ENCODE data around the gene DOCK9. TPM values are rescaled to one million over a fixed set of nuclear protein-coding genes. Genes with fewer than 3 reads are reported as not detected.

Gene DOCK9
- polyA plus RNA-seq, 1 of the 3 experiments (the other 2 are of a cell fraction) = 16.6 TPM

GRCh38 chr13:99003851-99004471, 26.1 kb upstream of the DOCK9 start:
- Histone ChIP-seq H3K9ac (no peak overlapping the region), H3F3A (replicated peaks; ENCODE audit: insufficient read depth) (no peaks in the 10 kb centered on the region), H2AFZ (ENCODE audit: low read depth) (no peak overlapping the region), H3K79me2 (ENCODE audit: insufficient read depth) (no peaks in the 10 kb centered on the region), H3K36me3 (replicated peaks in 1 of 2; ENCODE audit: control insufficient read depth in 1 of 2, insufficient read depth in 2 of 2, low read length in 1 of 2) (no peaks in the 10 kb centered on the region), H3K4me3 (ENCODE audit: low read depth in 2 of 2, low read length in 1 of 2) (no peak overlapping the region), H3K9me3 (no peaks in the 10 kb centered on the region; the same call in 1 of the 2 replicates), H4K20me1 (ENCODE audit: insufficient read depth) (no peaks in the 10 kb centered on the region), H3K4me1 (ENCODE audit: control insufficient read depth in 1 of 2, insufficient read depth in 2 of 2, low read depth in 1 of 2, low read length in 1 of 2) (peaks cover 8 to 13% of the 10 kb centered on the region in 2 experiments; a peak in 2 of 4 replicates), H3K9me2 (no peaks in the 10 kb centered on the region), H3K27ac (ENCODE audit: low read depth in 2 of 2, low read length in 1 of 2) (no peak overlapping the region), H3K27me3 (ENCODE audit: insufficient read depth) (no peaks in the 10 kb centered on the region), H3K4me2 (no peak overlapping the region)
- ChIA-PET CTCF (no interaction called here), POLR2A (no interaction called here)
- WGBS (ENCODE audit: low lambda C conversion rate) = 77% methylated on average over 3 of the region's 3 CpGs
- TF ChIP-seq EP300 (IDR thresholded peaks at IDR 0.05; ENCODE audit: borderline replicate concordance in 1 of 2, low read depth in 1 of 2, low read length in 1 of 2) = no peak
- peak; percentile 23; the same call in 1 of the 2 replicates for TF ChIP-seq NFIC (IDR thresholded peaks at IDR 0.05; ENCODE audit: borderline replicate concordance)
- no peak for DNase-seq

- H3K9me3 ChIP-seq = no peaks in the 10 kb centered on the region; the same call in 1 of the 2 replicates
- no peaks in the 10 kb centered on the region for H3F3A ChIP-seq (replicated peaks; ENCODE audit: insufficient read depth)
- H3K79me2 ChIP-seq (ENCODE audit: insufficient read depth) = no peaks in the 10 kb centered on the region
- H3K4me3 ChIP-seq (ENCODE audit: low read depth in 2 of 2, low read length in 1 of 2) = no peak overlapping the region
- ChIA-PET POLR2A (no interaction called here), CTCF (no interaction called here)
- no peaks in the 10 kb centered on the region for H4K20me1 ChIP-seq (ENCODE audit: insufficient read depth)
- no peak overlapping the region for H3K9ac ChIP-seq
- H3K4me1 ChIP-seq (ENCODE audit: control insufficient read depth in 1 of 2, insufficient read depth in 2 of 2, low read depth in 1 of 2, low read length in 1 of 2) = peaks cover 16 to 21% of the 10 kb centered on the region in 2 experiments; a peak in 3 of 4 replicates
- no peaks in the 10 kb centered on the region for H3K36me3 ChIP-seq (replicated peaks in 1 of 2; ENCODE audit: control insufficient read depth in 1 of 2, insufficient read depth in 2 of 2, low read length in 1 of 2)
- no peak for DNase-seq
- no peaks in the 10 kb centered on the region for H3K27me3 ChIP-seq (ENCODE audit: insufficient read depth)
- H3K9me2 ChIP-seq = no peaks in the 10 kb centered on the region
- H3K4me2 ChIP-seq = no peak overlapping the region
- no peak overlapping the region for H3K27ac ChIP-seq (ENCODE audit: low read depth in 2 of 2, low read length in 1 of 2)
- 90% methylated on average over 4 of the region's 4 CpGs for WGBS (ENCODE audit: low lambda C conversion rate)
- no peak for TF ChIP-seq ZBTB33 (IDR thresholded peaks at IDR 0.05; ENCODE audit: borderline replicate concordance, low read depth)
- TF ChIP-seq GABPA (IDR thresholded peaks at IDR 0.05; ENCODE audit: low read depth) = no peak
- TF ChIP-seq TEAD4 (IDR thresholded peaks at IDR 0.05; ENCODE audit: borderline replicate concordance, insufficient read depth) = no peak
- TF ChIP-seq RFX5 (IDR thresholded peaks at IDR 0.05; ENCODE audit: low read length) = no peak
- TF ChIP-seq FOXJ3 (CRISPR knock-in tag; IDR thresholded peaks at IDR 0.05) = no peak
- no peak for TF ChIP-seq GATA2 (CRISPR knock-in tag; IDR thresholded peaks at IDR 0.05)
- TF ChIP-seq TAF1 (IDR thresholded peaks at IDR 0.05; ENCODE audit: borderline replicate concordance, low read depth, low read length) = no peak
- no peak for TF ChIP-seq RCOR1 (IDR thresholded peaks at IDR 0.05; ENCODE audit: low read length)
- TF ChIP-seq RXRA (IDR thresholded peaks at IDR 0.05; ENCODE audit: borderline replicate concordance, low read depth) = no peak
- H2AFZ ChIP-seq (ENCODE audit: low read depth) = no peak overlapping the region
Observed at GRCh38 chr13:99003186-99003585, 25.3 kb upstream of the DOCK9 start.

Measured in SK-N-SH (cell line).